ENCODE measurements around the gene PEMT.
"Not testable (repeated sequence)": the region's sequence is repeated elsewhere in the genome, so short reads cannot be mapped to it uniquely, and the experiment has no call there.

The PEMT gene

DNA sequence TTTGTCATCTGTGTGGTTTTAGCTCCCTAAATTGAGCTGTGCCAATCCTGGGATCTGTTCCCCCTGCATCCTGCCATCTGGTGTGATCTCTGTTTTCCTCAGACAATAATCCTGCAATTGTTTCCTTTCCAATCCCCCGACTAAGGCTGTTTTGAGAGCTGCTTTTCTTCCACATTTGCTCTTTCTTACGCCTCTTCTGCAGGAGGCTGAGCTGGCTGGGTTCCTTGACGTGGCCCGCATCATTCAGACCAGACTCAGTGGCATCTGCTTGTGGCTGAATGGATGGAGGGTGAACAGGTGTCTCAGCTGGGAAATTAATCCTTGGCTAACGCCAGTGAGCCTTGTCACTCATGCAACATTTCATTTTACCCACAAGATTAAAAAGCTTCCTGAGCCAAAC, 124.5 kb downstream of the PEMT start:
- no peaks in the 10 kb centered on the region for H3K9me2 ChIP-seq (replicated peaks; ENCODE audit: insufficient read depth, low read length)
- H3K9me3 ChIP-seq (ENCODE audit: insufficient read depth, low read length): no peaks in the 10 kb centered on the region
- H3K4me2 ChIP-seq (ENCODE audit: low read depth, low read length, poor library complexity, severe bottlenecking): no peak overlapping the region
- TF ChIP-seq EZH2phosphoT487 (conservative IDR thresholded peaks at IDR 0.05; ENCODE audit: low read length): no peak
- TF ChIP-seq CTCF (IDR thresholded peaks at IDR 0.05; ENCODE audit: insufficient read depth, low read length, poor library complexity, severe bottlenecking): no peak
- no peaks in the 10 kb centered on the region for H3K79me2 ChIP-seq (ENCODE audit: insufficient read depth, low read length)
- no peaks in the 10 kb centered on the region for H3F3A ChIP-seq (ENCODE audit: insufficient read depth)
- H2AFZ ChIP-seq (ENCODE audit: low read depth, low read length, severe bottlenecking): no peak overlapping the region
- H3K4me3 ChIP-seq (ENCODE audit: insufficient read depth, low read length, poor library complexity, severe bottlenecking): no peak overlapping the region
- no peaks in the 10 kb centered on the region for H4K20me1 ChIP-seq (ENCODE audit: low read depth, low read length)
- H3K27me3 ChIP-seq (ENCODE audit: low read length): no peaks in the 10 kb centered on the region
- H3K36me3 ChIP-seq (ENCODE audit: low read length): no peaks in the 10 kb centered on the region
- H3K27ac ChIP-seq (ENCODE audit: low read depth, low read length): no peak overlapping the region
- no peak overlapping the region for H3K9ac ChIP-seq (ENCODE audit: low read length)

- Histone ChIP-seq H3K9me2 (replicated peaks; ENCODE audit: insufficient read depth, low read length) (no peaks in the 10 kb centered on the region), H3K27me3 (ENCODE audit: low read length) (no peaks in the 10 kb centered on the region), H3F3A (ENCODE audit: insufficient read depth) (no peaks in the 10 kb centered on the region), H3K27ac (ENCODE audit: low read depth, low read length) (no peak overlapping the region), H3K9ac (ENCODE audit: low read length) (no peak overlapping the region), H2AFZ (ENCODE audit: low read depth, low read length, severe bottlenecking) (no peak overlapping the region), H3K9me3 (ENCODE audit: insufficient read depth, low read length) (no peaks in the 10 kb centered on the region), H3K4me3 (ENCODE audit: insufficient read depth, low read length, poor library complexity, severe bottlenecking) (no peak overlapping the region), H4K20me1 (ENCODE audit: low read depth, low read length) (no peaks in the 10 kb centered on the region), H3K36me3 (ENCODE audit: low read length) (no peaks in the 10 kb centered on the region), H3K4me2 (ENCODE audit: low read depth, low read length, poor library complexity, severe bottlenecking) (no peak overlapping the region), H3K79me2 (ENCODE audit: insufficient read depth, low read length) (no peaks in the 10 kb centered on the region)
- no peak for TF ChIP-seq EZH2phosphoT487 (conservative IDR thresholded peaks at IDR 0.05; ENCODE audit: low read length)
- TF ChIP-seq CTCF (IDR thresholded peaks at IDR 0.05; ENCODE audit: insufficient read depth, low read length, poor library complexity, severe bottlenecking): no peak
These were observed 125.0 kb downstream of the PEMT start for GRCh38 chr17:17466511-17466910.

DNA sequence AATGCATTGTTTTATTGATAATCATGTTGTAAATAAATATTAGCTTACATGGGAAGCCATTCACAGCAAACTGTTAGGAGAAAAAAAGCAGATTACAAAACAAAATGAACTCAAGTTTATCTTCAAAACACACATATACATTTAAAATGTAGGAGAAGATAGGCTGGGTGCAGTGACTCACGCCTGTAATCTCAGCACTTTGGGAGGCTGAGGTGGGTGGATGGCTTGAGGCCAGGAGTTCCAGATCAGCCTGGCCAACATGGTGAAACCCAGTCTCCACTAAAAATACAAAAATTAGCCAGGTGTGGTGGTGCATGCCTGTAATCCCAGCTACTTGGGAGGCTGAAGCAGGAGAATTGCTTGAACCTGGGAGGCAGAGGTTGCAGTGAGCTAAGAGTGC, 125.6 kb downstream of the PEMT start:
- H2AFZ ChIP-seq (ENCODE audit: low read depth, low read length, severe bottlenecking); H3K4me3 ChIP-seq (ENCODE audit: insufficient read depth, low read length, poor library complexity, severe bottlenecking); H3K9me3 ChIP-seq (ENCODE audit: insufficient read depth, low read length); H3F3A ChIP-seq (ENCODE audit: insufficient read depth); H4K20me1 ChIP-seq (ENCODE audit: low read depth, low read length); H3K9ac ChIP-seq (ENCODE audit: low read length); H3K36me3 ChIP-seq (ENCODE audit: low read length); H3K4me2 ChIP-seq (ENCODE audit: low read depth, low read length, poor library complexity, severe bottlenecking); H3K9me2 ChIP-seq (replicated peaks; ENCODE audit: insufficient read depth, low read length); H3K79me2 ChIP-seq (ENCODE audit: insufficient read depth, low read length); H3K27ac ChIP-seq (ENCODE audit: low read depth, low read length); H3K27me3 ChIP-seq (ENCODE audit: low read length): not testable (repeated sequence)

- Histone ChIP-seq H3F3A (ENCODE audit: insufficient read depth) (no peaks in the 10 kb centered on the region), H4K20me1 (ENCODE audit: low read depth, low read length) (no peaks in the 10 kb centered on the region), H3K9ac (ENCODE audit: low read length) (no peak overlapping the region), H3K4me2 (ENCODE audit: low read depth, low read length, poor library complexity, severe bottlenecking) (no peak overlapping the region), H3K27me3 (ENCODE audit: low read length) (no peaks in the 10 kb centered on the region), H3K9me2 (replicated peaks; ENCODE audit: insufficient read depth, low read length) (no peaks in the 10 kb centered on the region), H2AFZ (ENCODE audit: low read depth, low read length, severe bottlenecking) (no peak overlapping the region), H3K36me3 (ENCODE audit: low read length) (no peaks in the 10 kb centered on the region), H3K9me3 (ENCODE audit: insufficient read depth, low read length) (peaks cover 5% of the 10 kb centered on the region; the same call in 1 of the 2 replicates), H3K4me3 (ENCODE audit: insufficient read depth, low read length, poor library complexity, severe bottlenecking) (no peak overlapping the region), H3K27ac (ENCODE audit: low read depth, low read length) (no peak overlapping the region), H3K79me2 (ENCODE audit: insufficient read depth, low read length) (no peaks in the 10 kb centered on the region)
- TF ChIP-seq CTCF (IDR thresholded peaks at IDR 0.05; ENCODE audit: insufficient read depth, low read length, poor library complexity, severe bottlenecking): no peak
- no peak for TF ChIP-seq EZH2phosphoT487 (conservative IDR thresholded peaks at IDR 0.05; ENCODE audit: low read length)
These were observed 127.7 kb downstream of the PEMT start for GRCh38 chr17:17463821-17464220.

Measured in SU-DHL-6 (cell line).